ENCODE data around the gene GATAD2A. TPM values are rescaled to one million over a fixed set of nuclear protein-coding genes. Genes with fewer than 3 reads are reported as not detected.
"Not testable (repeated sequence)": the region's sequence is repeated elsewhere in the genome, so short reads cannot be mapped to it uniquely, and the experiment has no call there.

GATAD2A gene
- total RNA-seq, 2 experiments from 2014 or later, result 122 to 135 TPM

DNA sequence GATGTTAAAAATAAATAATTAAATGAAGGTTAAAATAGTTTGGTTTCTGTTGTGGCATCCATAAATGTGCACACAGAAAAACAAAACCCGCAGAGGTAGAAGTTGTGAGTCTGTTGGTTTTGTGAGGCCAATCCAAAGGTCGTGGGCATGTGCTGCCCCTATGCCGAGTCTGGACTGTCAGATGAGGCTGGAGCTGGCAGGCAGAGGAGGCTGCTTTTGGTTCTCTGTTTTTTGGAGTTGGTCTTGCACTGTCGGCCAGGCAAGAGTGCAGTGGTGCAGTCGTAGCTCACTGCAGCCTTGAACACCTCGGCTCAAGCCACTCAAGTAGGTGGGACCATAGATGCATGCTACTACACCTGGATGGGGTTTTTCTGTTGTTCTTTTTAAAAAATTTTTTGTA lies 66.2 kb downstream of the GATAD2A start:
- DNase-seq, result no peak
- ChIA-PET POLR2A (no interaction called here), CTCF (interaction anchor here (0.6 to 2.0 kb wide), 2 partner anchors 19 to 21 kb away, joined by 3 to 5 read pairs; no protein-coding TSS in a partner anchor)
- peaks cover 66% of the 10 kb centered on the region for H3K4me1 Mint-ChIP-seq
- no peak overlapping the region for H3K4me3 Mint-ChIP-seq
- H3K36me3 Mint-ChIP-seq (ENCODE audit: low read depth), result peaks cover 71% of the 10 kb centered on the region
- H3K27ac Mint-ChIP-seq, result peak overlapping the region; percentile 92
- no peaks in the 10 kb centered on the region for H3K27me3 Mint-ChIP-seq
- H3K9me3 Mint-ChIP-seq, result peaks cover 21% of the 10 kb centered on the region

DNA sequence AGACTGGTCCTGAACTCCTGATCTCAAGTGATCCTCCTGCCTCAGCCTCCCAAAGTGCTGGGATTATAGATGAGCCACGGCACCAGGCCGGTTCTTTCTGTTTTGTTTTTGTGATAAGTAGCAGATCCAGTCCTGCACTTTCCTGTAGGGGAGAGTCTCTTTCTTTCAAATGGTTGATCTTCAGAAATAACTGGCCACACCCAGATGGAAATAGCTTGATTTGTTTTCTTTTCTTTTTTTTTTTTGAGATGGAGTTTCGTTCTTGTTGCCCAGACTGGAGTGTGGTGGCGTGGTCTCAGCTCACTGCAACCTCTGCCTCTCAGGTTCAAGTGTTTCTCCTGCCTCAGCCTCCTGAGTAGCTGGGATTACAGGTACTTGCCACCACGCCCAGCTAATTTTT lies 66.6 kb downstream of the GATAD2A start:
- peak overlapping the region; percentile 92 for H3K27ac Mint-ChIP-seq
- H3K4me3 Mint-ChIP-seq, POLR2A ChIA-PET, DNase-seq, H3K27me3 Mint-ChIP-seq: not testable (repeated sequence)
- H3K9me3 Mint-ChIP-seq, result peaks cover 18% of the 10 kb centered on the region
- CTCF ChIA-PET, result interaction anchor here (2.0 kb wide), 1 partner anchor 18 kb away, joined by 5 read pairs; no protein-coding TSS in a partner anchor
- peaks cover 67% of the 10 kb centered on the region for H3K36me3 Mint-ChIP-seq (ENCODE audit: low read depth)
- peaks cover 70% of the 10 kb centered on the region for H3K4me1 Mint-ChIP-seq

DNA sequence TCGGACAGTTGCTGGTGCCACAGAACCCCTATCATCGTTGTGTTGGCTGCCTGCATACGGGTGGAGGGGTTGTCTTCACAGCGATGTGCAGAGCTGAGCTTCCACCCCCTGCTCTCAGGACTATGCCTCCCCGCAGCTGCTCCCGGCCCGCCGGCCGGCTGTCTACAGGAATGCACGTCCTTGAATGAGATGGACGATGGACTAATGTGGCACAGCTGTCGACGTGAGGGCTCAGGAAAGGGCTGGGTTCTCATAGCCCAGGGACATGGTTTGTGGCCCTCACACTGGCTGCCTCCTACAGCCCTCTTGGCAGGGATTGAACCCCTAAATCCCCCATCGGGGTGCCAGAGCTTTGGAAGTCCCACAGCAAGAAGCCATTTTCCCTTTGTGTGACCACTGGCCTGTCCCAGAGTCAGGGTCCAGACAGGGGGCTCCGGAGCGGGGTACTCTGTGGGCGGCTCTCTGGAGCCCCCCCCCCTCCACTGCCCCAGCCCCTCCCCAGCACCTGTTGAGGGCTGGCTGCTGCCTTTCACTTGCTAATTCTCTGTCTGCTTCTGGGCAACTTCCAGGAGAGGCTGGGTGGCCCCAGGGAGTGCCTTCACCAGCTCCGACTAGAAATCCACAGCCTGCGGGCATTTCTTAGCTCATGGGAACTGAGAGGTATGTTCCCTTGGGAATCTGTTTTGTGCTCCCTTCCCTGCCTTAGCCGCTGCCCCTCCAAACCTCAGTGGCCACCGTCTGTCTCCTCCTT lies 69.7 kb downstream of the GATAD2A start:
- Mint-ChIP-seq H3K27me3 (no peaks in the 10 kb centered on the region), H3K36me3 (ENCODE audit: low read depth) (peaks cover 51% of the 10 kb centered on the region), H3K4me1 (peaks cover 86% of the 10 kb centered on the region), H3K27ac (peak overlapping the region; percentile 85), H3K9me3 (no peaks in the 10 kb centered on the region), H3K4me3 (no peak overlapping the region)
- DNase-seq, result no peak
- POLR2A ChIA-PET, result no interaction called here
- CTCF ChIA-PET, result interaction anchor here (0.5 to 1.5 kb wide), 5 partner anchors 10 to 467 kb away, joined by 3 to 5 read pairs (median 3); partner anchors contain the start of gene GATAD2A

DNA sequence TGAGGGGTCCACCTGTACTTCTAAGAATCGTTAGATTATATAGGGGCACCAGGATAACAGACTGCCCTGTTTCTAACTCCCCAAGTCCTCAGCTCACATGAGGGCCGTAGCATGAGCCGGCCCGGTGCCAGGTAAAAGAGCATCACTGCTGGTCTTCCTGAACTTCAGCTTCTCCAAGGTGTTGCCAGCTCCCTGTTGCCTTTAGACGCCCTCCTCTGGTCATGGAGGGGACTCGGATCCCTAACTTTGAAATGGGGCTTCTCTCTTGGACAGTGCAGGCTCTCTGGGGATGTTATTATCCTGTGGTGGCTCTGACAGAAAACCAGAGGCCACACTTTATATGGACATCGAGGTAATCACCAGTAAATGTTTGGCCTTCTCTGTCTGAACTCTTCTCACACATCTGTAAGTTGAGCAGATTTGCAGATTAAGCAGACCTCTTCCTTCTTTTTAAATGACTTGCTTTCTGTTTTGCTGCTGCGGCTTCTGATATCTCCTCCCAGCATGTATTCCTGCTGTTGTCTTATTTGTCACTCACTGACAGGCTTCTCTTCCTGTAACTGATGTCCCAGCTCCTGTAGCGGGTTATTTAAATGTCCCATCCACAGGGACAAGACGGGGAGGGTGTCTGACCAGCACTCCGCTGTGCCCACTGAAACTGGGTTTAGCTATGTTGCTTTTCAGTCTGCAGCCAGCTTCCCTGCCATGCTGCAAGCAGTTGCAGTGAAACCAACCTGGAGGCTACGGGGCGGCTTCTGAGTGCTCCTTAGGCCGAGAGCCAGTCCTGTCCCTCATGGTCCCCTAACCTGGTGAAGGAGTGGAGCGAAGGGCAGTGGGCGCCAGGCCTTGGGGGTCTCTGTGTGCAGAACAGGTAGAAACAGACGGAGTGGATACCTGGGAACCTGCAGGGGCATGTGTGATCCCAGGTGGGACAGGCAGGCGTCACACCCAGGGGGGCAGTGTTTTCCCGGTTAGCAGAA lies 70.7 kb downstream of the GATAD2A start:
- ChIA-PET POLR2A (no interaction called here), CTCF (interaction anchor here (0.9 to 1.5 kb wide), 4 partner anchors 32 to 112 kb away, joined by 3 to 5 read pairs (median 4); partner anchors contain the start of gene GATAD2A)
- Mint-ChIP-seq H3K4me3 (no peak overlapping the region), H3K9me3 (no peaks in the 10 kb centered on the region), H3K27me3 (no peaks in the 10 kb centered on the region), H3K27ac (peak overlapping the region; percentile 84), H3K36me3 (ENCODE audit: low read depth) (peaks cover 49% of the 10 kb centered on the region), H3K4me1 (peaks cover 88% of the 10 kb centered on the region)
- DNase-seq, result no peak

DNA sequence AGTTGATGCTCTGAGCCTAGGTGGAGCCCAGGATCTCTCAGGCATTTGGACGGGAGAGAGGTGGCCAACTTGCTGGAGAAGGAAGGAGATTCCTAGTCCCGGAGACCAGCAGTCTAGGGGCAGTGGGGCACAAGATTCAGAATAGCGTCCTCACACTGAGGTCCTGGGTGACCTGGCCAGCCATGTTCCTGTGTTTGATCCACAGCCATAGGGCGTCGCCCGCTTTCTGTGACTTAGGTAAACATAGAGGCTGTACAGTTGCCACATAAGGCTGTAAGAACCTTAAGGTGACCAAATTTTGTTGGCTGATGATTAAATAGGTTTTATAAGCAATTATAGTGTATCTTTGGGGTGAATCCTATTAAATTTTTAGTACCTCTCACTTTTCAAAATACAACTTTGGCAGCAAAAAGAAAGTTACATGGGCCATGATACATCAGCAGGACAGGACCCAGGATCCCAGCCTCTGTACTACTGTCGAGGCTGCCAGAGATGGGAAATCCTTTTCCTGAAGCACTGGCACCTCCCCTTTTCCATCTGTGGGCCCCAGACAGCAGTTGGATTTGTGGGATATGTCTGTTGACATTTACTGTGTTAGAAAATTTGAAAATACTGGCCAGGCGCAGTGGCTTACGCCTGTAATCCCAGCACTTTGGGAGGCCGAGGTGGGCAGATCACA lies 72.4 kb downstream of the GATAD2A start:
- H3K27me3 Mint-ChIP-seq, result no peaks in the 10 kb centered on the region
- H3K36me3 Mint-ChIP-seq (ENCODE audit: low read depth), result peaks cover 41% of the 10 kb centered on the region
- CTCF ChIA-PET, result no interaction called here
- H3K27ac Mint-ChIP-seq, result peak overlapping the region; percentile 37
- peaks cover 76% of the 10 kb centered on the region for H3K4me1 Mint-ChIP-seq
- POLR2A ChIA-PET, result no interaction called here
- H3K4me3 Mint-ChIP-seq, result no peak overlapping the region
- H3K9me3 Mint-ChIP-seq, result no peaks in the 10 kb centered on the region
- DNase-seq, result no peak

DNA sequence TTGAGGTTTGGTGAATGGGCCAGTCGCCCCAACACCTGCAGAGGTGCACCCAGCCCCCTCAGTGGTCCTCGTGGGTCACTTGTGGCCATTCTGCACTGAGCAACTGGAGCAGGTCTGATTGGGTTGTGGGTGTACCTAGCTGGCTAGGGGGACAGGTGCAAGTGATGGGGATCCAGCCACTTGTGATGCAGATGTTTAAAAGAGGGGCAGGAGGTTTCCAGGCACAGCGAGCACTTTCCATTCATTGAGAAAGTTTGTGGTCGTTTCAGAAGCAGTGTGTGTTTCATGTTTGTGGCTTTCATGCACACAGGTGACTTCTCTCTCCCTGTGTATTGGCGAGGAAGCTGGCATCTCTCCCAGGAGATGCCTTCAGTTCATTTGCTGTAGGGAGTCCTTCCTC lies 75.2 kb downstream of the GATAD2A start:
- peaks cover 32% of the 10 kb centered on the region for H3K36me3 Mint-ChIP-seq (ENCODE audit: low read depth)
- H3K4me1 Mint-ChIP-seq, result peaks cover 60% of the 10 kb centered on the region
- peak overlapping the region; percentile 19 for H3K27ac Mint-ChIP-seq
- H3K27me3 Mint-ChIP-seq, result no peaks in the 10 kb centered on the region
- DNase-seq, result peak; percentile 32
- POLR2A ChIA-PET, result no interaction called here
- CTCF ChIA-PET, result interaction anchor here (1.5 to 2.0 kb wide), 2 partner anchors 10 to 11 kb away, joined by 3 to 7 read pairs; no protein-coding TSS in a partner anchor
- no peak overlapping the region for H3K4me3 Mint-ChIP-seq
- H3K9me3 Mint-ChIP-seq, result no peaks in the 10 kb centered on the region

DNA sequence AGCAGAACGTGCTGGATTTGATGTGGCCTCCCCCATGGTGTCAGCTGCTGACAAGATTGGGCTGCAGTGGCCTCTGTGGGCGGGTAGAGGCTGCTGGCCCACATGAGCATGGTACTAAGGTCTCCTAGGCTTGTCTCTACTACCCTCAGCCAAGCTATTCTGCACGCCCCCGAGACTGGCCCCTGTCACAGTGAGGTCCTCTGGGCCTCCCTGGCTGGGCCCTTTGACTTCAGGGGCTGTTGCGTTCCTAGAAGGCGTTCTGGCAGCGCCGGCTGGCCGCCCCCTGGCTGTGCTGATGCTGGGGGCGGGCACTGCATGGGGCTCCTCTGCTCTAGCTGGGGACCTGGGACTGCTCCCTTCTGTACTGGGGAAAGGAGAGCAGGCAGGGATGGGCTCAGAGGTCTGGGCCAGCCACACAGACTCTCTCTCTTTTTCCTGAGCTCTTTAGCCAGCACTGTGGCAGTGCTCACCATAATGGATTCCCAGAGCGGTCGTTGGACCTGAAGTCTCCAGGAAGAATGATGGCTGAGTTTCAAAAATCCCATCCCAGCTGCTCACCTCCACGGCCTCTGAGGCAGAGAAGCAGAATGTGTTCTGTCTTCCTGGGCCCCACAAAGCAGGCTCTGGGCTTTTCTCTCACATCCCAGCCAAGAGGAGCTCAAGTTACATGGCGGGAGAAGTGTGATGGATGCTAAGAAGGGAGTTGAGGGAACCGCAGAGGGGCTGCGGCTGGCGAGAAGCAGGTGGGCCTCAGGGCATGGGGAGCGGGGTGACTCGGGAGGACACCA lies 77.5 kb downstream of the GATAD2A start:
- DNase-seq, result no peak
- Mint-ChIP-seq H3K9me3 (no peaks in the 10 kb centered on the region), H3K27ac (peak overlapping the region; percentile 69), H3K4me1 (peaks cover 54% of the 10 kb centered on the region), H3K4me3 (no peak overlapping the region), H3K27me3 (no peaks in the 10 kb centered on the region), H3K36me3 (ENCODE audit: low read depth) (peaks cover 25% of the 10 kb centered on the region)
- ChIA-PET POLR2A (no interaction called here), CTCF (interaction anchor here (0.6 to 2.0 kb wide), 6 partner anchors 8 to 87 kb away, joined by 3 to 7 read pairs (median 3); no protein-coding TSS in a partner anchor)

DNA sequence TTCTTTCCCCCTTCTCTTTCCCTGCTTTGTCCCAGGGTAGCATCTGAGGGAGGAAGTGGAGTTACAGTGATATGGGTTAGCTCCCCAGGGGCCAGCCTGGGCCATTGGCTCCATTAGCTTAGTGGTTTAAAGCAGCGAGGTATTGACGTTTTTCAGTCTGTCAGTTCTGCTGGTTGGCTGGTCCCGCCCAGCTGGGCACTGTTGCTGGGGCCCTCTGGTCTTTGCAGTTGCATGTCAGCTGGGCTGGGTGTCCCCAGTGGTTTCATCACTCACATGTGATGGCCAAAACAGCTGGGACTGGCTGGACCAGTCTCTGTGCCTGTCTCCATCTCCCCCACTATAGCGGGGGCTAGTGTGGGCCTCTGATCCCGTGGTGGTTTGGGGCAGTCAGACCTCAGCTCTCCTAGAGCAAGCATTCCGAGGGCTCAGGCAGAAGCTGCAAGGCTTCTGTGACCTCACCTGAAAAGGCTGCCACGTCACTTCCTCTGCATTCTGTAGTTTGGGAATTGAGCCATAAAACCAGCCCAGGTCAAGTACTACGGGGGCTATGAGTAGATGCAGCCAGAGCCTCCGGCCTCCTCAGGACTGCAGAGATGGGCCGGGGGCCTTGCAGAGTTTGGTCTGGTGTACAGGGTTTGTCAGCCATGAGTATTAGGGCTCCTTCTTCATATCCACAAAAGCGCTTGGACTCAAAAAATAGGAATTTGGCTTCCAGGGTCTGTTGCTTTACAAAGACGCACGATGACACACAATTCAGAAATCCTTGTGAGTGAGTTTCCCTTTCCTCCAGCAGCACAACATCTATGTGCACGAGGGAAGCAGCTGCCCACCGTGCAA lies 79.9 kb downstream of the GATAD2A start:
- no peak for DNase-seq
- no peaks in the 10 kb centered on the region for H3K9me3 Mint-ChIP-seq
- POLR2A ChIA-PET, result no interaction called here
- peak overlapping the region; percentile 82 for H3K27ac Mint-ChIP-seq
- no peak overlapping the region for H3K4me3 Mint-ChIP-seq
- H3K4me1 Mint-ChIP-seq, result peaks cover 61% of the 10 kb centered on the region
- no peaks in the 10 kb centered on the region for H3K27me3 Mint-ChIP-seq
- CTCF ChIA-PET, result interaction anchor here (0.8 to 1.0 kb wide), 2 partner anchors 10 to 16 kb away, joined by 3 to 4 read pairs; no protein-coding TSS in a partner anchor
- peaks cover 22% of the 10 kb centered on the region for H3K36me3 Mint-ChIP-seq (ENCODE audit: low read depth)

DNA sequence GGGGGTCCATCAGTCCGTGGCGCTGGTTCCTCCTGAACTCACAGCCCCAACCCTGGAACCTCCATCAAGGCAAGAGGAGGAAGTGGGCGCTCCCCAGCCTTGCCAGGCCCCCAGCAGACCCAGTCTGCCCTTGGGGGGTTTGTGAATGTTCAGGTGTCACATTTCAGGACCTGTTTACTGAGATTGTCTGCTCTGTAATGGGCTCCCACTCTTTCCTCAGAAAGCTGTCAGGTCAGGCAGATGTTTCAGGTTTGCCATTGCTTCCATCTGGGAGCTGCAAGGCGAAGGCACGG lies 80.5 kb downstream of the GATAD2A start:
- ChIA-PET POLR2A (no interaction called here), CTCF (interaction anchor here (1.0 kb wide), 1 partner anchor 11 kb away, joined by 4 read pairs; no protein-coding TSS in a partner anchor)
- Mint-ChIP-seq H3K9me3 (no peaks in the 10 kb centered on the region), H3K4me1 (peaks cover 58% of the 10 kb centered on the region), H3K27me3 (no peaks in the 10 kb centered on the region), H3K27ac (peak overlapping the region; percentile 57), H3K36me3 (ENCODE audit: low read depth) (peaks cover 22% of the 10 kb centered on the region), H3K4me3 (no peak overlapping the region)
- DNase-seq, result no peak

DNA sequence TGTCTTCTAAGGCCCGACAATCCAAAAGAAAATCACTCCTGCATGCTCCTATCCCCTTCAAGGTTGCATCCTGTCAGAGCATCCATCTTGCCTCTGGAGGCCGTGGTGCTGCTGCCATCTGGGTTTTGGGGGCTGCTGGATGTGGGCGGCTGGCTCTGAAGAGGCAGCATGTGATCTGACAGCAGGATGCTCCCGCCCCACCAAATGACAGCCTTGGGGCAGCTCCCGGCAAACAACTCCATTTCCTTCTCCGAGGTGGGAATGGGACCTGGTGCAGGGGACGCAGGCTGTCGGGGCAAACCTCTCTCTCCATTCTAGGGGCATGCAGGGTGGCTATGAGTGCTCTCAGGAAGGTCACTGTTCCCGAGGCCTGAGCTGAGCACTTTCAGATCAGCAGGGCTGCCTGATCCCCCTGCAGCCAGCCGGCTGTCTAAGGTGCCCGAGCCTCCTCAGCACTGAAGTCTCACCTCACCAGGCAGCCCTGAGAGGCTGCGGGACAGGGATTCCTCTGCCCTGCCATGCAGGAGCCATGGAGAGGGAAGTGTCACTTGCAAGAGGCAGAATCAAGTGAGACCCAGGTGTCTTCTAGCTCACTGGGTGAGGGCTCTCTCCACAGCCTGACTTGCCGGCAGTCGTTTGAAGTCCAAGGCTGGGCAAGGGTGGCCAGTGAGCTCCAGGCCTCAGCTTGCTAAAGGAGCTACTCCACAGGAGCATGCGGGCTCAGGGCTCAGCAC lies 81.0 kb downstream of the GATAD2A start:
- DNase-seq, result no peak
- Mint-ChIP-seq H3K36me3 (ENCODE audit: low read depth) (peaks cover 21% of the 10 kb centered on the region), H3K9me3 (no peaks in the 10 kb centered on the region), H3K4me1 (peaks cover 55% of the 10 kb centered on the region), H3K27ac (peak overlapping the region; percentile 68), H3K27me3 (no peaks in the 10 kb centered on the region), H3K4me3 (no peak overlapping the region)
- CTCF ChIA-PET, result interaction anchor here (1.0 to 1.3 kb wide), 2 partner anchors 74 to 113 kb away, joined by 6 read pairs; no protein-coding TSS in a partner anchor
- POLR2A ChIA-PET, result no interaction called here
